ENCODE results near the gene TBC1D8. TPM values are rescaled to one million over a fixed set of nuclear protein-coding genes. Genes with fewer than 3 reads are reported as not detected.
A peak's percentile ranks its signal among the peaks of the same experiment; 100 is the strongest.

The TBC1D8 gene
- total RNA-seq, 1 experiment from 2014 or later: 51.7 TPM

DNA sequence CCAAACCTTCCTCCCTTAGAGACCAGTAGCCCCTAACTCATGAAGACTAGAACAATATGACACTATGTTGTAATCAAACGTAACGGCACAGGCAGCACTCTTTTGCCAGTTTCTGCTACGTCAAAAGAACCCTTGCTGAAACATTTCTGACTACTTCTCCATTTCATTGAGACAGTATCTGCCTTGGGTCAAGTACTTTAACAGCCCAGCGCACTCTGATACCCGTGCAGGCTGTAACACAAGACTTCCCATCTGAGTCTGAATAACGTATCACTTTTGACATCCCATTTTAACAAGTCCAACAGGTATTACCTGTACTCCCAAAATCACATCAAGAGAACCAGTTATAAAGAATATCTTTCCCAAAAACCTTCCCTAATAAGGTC is 38.4 kb downstream of the TBC1D8 start:
- no peak for TF ChIP-seq MXD4 (CRISPR knock-in tag; IDR thresholded peaks at IDR 0.05; ENCODE audit: borderline replicate concordance)
- no peak for TF ChIP-seq NR1H2 (CRISPR knock-in tag; IDR thresholded peaks at IDR 0.05)
- TF ChIP-seq, protein P1, sequence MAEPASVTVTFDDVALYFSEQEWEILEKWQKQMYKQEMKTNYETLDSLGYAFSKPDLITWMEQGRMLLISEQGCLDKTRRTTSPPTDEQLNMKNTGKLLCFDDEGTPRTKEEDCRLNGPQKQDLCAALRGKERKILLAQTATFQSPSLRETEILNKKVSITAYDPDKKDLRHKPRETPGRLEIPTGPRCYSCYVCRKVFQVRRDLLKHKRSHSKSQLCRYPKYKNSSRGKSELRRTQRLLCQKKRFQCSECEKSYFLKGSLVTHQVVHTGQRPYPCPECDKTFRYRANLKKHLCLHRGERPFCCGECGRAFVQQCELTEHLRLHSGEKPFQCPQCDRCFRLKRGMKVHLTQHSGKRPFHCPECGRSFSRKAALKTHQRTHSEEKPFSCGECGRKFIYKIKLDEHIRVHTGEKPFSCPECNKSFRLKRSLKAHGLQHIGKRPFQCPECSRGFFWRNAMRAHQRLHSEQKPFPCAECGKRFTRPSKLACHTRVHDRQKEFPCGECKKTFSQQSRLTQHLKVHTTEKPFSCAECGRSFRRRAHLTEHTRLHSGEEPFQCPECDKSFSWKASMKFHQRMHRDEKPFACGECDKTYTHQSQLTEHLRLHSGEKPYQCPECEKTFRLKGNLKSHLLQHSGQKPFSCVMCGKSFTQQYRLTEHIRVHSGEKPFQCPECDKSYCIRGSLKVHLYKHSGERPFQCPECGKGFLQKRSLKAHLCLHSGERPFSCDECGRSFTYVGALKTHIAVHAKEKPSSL (CRISPR knock-in tag; conservative IDR thresholded peaks at IDR 0.05): no peak
- no peak for TF ChIP-seq IRF2 (CRISPR knock-in tag; IDR thresholded peaks at IDR 0.05; ENCODE audit: borderline replicate concordance, low read depth)
- TF ChIP-seq, protein P2, sequence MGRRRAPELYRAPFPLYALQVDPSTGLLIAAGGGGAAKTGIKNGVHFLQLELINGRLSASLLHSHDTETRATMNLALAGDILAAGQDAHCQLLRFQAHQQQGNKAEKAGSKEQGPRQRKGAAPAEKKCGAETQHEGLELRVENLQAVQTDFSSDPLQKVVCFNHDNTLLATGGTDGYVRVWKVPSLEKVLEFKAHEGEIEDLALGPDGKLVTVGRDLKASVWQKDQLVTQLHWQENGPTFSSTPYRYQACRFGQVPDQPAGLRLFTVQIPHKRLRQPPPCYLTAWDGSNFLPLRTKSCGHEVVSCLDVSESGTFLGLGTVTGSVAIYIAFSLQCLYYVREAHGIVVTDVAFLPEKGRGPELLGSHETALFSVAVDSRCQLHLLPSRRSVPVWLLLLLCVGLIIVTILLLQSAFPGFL (CRISPR knock-in tag; IDR thresholded peaks at IDR 0.05; ENCODE audit: borderline replicate concordance): no peak
- no peak for TF ChIP-seq SOX15 (CRISPR knock-in tag; IDR thresholded peaks at IDR 0.05)
- TF ChIP-seq ETV6 (CRISPR knock-in tag; IDR thresholded peaks at IDR 0.05): no peak
- no peak for TF ChIP-seq ZNF671 (CRISPR knock-in tag; IDR thresholded peaks at IDR 0.05)
- TF ChIP-seq NR2C2 (CRISPR knock-in tag; IDR thresholded peaks at IDR 0.05): no peak
- no peak for TF ChIP-seq GTF2I (CRISPR knock-in tag; conservative IDR thresholded peaks at IDR 0.05)
- TF ChIP-seq, protein P3, sequence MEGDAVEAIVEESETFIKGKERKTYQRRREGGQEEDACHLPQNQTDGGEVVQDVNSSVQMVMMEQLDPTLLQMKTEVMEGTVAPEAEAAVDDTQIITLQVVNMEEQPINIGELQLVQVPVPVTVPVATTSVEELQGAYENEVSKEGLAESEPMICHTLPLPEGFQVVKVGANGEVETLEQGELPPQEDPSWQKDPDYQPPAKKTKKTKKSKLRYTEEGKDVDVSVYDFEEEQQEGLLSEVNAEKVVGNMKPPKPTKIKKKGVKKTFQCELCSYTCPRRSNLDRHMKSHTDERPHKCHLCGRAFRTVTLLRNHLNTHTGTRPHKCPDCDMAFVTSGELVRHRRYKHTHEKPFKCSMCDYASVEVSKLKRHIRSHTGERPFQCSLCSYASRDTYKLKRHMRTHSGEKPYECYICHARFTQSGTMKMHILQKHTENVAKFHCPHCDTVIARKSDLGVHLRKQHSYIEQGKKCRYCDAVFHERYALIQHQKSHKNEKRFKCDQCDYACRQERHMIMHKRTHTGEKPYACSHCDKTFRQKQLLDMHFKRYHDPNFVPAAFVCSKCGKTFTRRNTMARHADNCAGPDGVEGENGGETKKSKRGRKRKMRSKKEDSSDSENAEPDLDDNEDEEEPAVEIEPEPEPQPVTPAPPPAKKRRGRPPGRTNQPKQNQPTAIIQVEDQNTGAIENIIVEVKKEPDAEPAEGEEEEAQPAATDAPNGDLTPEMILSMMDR (IDR thresholded peaks at IDR 0.05): no peak
- TF ChIP-seq MYBL2 (CRISPR knock-in tag; IDR thresholded peaks at IDR 0.05): no peak
- no peak for TF ChIP-seq CREM (CRISPR knock-in tag; IDR thresholded peaks at IDR 0.05)
- no peak for TF ChIP-seq ESRRA (CRISPR knock-in tag; IDR thresholded peaks at IDR 0.05; ENCODE audit: borderline replicate concordance)
- ATAC-seq: no peak
- CTCF ChIA-PET: interaction anchor here (1.3 to 1.4 kb wide), 2 partner anchors 76 to 93 kb away, joined by 3 to 4 read pairs; no protein-coding TSS in a partner anchor

DNA sequence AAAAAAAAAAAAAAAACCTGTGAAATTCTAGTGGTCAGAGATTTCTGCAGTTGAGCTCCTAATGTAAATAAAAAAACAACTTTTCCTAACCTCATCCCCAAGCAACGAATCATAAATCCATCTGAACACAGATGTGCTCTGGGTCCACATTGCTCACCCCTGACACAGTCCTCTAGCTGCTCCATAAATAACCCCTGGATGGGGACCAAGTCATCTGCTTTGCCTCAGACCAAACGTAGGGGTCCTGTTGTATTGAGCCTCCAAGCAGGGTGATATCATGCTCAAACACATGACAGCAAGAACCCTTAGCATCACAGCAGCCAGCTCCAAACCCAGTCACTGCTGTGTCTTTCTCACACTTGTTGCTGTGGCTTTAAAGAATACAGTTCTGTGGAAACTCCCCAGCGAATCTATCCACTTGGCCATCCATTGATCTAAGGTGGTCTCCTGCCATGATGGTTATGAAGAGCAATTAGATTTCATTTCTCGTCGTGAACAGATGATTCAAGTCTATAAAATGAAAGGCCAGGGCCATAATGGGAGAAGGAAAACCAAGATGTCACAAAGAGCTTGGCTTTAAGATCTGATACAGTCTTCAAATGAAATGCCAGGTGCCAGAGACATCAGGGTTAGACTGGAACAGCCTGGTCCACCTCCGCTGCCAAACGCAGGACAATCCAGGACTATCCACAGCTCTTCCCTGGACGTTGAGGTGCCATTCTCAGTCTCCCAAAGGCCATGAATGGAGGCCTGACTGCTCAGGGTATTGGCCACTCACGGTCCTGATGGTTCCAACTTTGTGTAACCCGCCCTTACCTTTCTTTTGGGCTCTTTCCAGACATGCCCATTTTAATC is 39.0 kb downstream of the TBC1D8 start:
- Mint-ChIP-seq H3K9me3 (no peaks in the 10 kb centered on the region), H3K36me3 (no peaks in the 10 kb centered on the region), H3K27ac (peak overlapping the region; percentile 87), H3K27me3 (ENCODE audit: low read depth) (no peaks in the 10 kb centered on the region), H3K4me1 (peaks cover 90% of the 10 kb centered on the region), H3K4me3 (no peak overlapping the region; the same call in 1 of the 2 replicates)
- ChIA-PET POLR2A (no interaction called here), CTCF (no interaction called here)
- TF ChIP-seq CBFB (CRISPR knock-in tag; IDR thresholded peaks at IDR 0.05; ENCODE audit: low read depth): no peak
- TF ChIP-seq, protein P4, sequence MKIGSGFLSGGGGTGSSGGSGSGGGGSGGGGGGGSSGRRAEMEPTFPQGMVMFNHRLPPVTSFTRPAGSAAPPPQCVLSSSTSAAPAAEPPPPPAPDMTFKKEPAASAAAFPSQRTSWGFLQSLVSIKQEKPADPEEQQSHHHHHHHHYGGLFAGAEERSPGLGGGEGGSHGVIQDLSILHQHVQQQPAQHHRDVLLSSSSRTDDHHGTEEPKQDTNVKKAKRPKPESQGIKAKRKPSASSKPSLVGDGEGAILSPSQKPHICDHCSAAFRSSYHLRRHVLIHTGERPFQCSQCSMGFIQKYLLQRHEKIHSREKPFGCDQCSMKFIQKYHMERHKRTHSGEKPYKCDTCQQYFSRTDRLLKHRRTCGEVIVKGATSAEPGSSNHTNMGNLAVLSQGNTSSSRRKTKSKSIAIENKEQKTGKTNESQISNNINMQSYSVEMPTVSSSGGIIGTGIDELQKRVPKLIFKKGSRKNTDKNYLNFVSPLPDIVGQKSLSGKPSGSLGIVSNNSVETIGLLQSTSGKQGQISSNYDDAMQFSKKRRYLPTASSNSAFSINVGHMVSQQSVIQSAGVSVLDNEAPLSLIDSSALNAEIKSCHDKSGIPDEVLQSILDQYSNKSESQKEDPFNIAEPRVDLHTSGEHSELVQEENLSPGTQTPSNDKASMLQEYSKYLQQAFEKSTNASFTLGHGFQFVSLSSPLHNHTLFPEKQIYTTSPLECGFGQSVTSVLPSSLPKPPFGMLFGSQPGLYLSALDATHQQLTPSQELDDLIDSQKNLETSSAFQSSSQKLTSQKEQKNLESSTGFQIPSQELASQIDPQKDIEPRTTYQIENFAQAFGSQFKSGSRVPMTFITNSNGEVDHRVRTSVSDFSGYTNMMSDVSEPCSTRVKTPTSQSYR (CRISPR knock-in tag; IDR thresholded peaks at IDR 0.05): no peak
- no peak for TF ChIP-seq ESRRA (CRISPR knock-in tag; IDR thresholded peaks at IDR 0.05; ENCODE audit: borderline replicate concordance)
- no peak for TF ChIP-seq IRF2 (CRISPR knock-in tag; IDR thresholded peaks at IDR 0.05; ENCODE audit: borderline replicate concordance, low read depth)
- TF ChIP-seq, protein P5, sequence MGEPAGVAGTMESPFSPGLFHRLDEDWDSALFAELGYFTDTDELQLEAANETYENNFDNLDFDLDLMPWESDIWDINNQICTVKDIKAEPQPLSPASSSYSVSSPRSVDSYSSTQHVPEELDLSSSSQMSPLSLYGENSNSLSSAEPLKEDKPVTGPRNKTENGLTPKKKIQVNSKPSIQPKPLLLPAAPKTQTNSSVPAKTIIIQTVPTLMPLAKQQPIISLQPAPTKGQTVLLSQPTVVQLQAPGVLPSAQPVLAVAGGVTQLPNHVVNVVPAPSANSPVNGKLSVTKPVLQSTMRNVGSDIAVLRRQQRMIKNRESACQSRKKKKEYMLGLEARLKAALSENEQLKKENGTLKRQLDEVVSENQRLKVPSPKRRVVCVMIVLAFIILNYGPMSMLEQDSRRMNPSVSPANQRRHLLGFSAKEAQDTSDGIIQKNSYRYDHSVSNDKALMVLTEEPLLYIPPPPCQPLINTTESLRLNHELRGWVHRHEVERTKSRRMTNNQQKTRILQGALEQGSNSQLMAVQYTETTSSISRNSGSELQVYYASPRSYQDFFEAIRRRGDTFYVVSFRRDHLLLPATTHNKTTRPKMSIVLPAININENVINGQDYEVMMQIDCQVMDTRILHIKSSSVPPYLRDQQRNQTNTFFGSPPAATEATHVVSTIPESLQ (CRISPR knock-in tag; IDR thresholded peaks at IDR 0.05): no peak
- no peak for TF ChIP-seq ELF4 (CRISPR knock-in tag; IDR thresholded peaks at IDR 0.05; ENCODE audit: low read depth)
- TF ChIP-seq ETV6 (CRISPR knock-in tag; IDR thresholded peaks at IDR 0.05): no peak
- no peak for TF ChIP-seq NR3C1 (CRISPR knock-in tag; conservative IDR thresholded peaks at IDR 0.05; ENCODE audit: low read depth)
- TF ChIP-seq ZNF416 (CRISPR knock-in tag; IDR thresholded peaks at IDR 0.05): no peak
- TF ChIP-seq ZNF219 (CRISPR knock-in tag; IDR thresholded peaks at IDR 0.05; ENCODE audit: borderline replicate concordance): no peak
- ATAC-seq (no peak), DNase-seq (ENCODE audit: low spot score) (no peak)

More for the DNA sequence above, 38.4 kb downstream of the TBC1D8 start:
- H3K9me3 Mint-ChIP-seq: no peaks in the 10 kb centered on the region
- DNase-seq (ENCODE audit: low spot score): no peak
- peak overlapping the region; percentile 87 for H3K27ac Mint-ChIP-seq
- H3K36me3 Mint-ChIP-seq: no peaks in the 10 kb centered on the region
- POLR2A ChIA-PET: no interaction called here
- H3K4me3 Mint-ChIP-seq: peak overlapping the region; percentile 55
- H3K27me3 Mint-ChIP-seq (ENCODE audit: low read depth): no peaks in the 10 kb centered on the region
- H3K4me1 Mint-ChIP-seq: peaks cover 83% of the 10 kb centered on the region
